Measurements from ENCODE around the gene SEMA3D. TPM values are rescaled to one million over a fixed set of nuclear protein-coding genes. Genes with fewer than 3 reads are reported as not detected.
A peak's percentile ranks its signal among the peaks of the same experiment; 100 is the strongest.

SEMA3D gene
- total RNA-seq, 4 donors from 2014 or later: 1.4 to 1.6 (median 1.5) TPM; not detected in 1

DNA sequence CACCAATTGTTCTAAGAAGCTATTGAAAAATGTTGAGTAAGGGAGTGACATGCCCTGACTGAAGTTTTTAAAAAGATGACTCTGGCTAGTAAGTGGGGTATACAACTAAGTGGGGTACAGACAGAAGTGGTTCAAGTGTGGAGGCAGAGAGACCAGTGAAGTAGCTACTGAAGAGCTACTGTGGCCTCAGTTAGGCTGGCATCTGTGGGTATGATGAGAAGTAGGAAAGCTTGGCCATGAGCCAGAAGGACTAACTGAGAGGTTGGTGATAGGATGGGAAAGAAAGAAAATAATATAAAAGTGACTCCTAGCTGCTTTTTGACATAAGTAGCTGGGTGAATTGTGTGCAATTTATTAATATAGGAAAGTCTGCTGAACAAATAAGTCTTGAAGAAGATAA is 176.6 kb downstream of the SEMA3D start:
- intact Hi-C loops (cut with DNase I; ENCODE audit: low total_unique reads): no loop called here
- Histone ChIP-seq H3K4me3 (no peak overlapping the region), H3K27ac (no peak overlapping the region), H3K36me3 (no peaks in the 10 kb centered on the region), H3K9me3 (no peaks in the 10 kb centered on the region), H3K27me3 (no peaks in the 10 kb centered on the region), H3K4me1 (no peaks in the 10 kb centered on the region)
- TF ChIP-seq, protein P1, sequence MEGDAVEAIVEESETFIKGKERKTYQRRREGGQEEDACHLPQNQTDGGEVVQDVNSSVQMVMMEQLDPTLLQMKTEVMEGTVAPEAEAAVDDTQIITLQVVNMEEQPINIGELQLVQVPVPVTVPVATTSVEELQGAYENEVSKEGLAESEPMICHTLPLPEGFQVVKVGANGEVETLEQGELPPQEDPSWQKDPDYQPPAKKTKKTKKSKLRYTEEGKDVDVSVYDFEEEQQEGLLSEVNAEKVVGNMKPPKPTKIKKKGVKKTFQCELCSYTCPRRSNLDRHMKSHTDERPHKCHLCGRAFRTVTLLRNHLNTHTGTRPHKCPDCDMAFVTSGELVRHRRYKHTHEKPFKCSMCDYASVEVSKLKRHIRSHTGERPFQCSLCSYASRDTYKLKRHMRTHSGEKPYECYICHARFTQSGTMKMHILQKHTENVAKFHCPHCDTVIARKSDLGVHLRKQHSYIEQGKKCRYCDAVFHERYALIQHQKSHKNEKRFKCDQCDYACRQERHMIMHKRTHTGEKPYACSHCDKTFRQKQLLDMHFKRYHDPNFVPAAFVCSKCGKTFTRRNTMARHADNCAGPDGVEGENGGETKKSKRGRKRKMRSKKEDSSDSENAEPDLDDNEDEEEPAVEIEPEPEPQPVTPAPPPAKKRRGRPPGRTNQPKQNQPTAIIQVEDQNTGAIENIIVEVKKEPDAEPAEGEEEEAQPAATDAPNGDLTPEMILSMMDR (IDR thresholded peaks at IDR 0.05): no peak
- TF ChIP-seq POLR2A (IDR thresholded peaks at IDR 0.05): no peak
- DNase-seq: no peak
- in situ Hi-C loops (cut with MboI; ENCODE audit: low pct_ligation_motif_present in 1 of 4, low pct_unique_long_range_greater_than_20kb in 1 of 4, low sequenced_read_pairs in 3 of 4): loop anchor here in 2 of 4 donors (25.0 kb wide), 1 partner anchor 823 kb away; the partner anchor contains the start of gene SEMA3A (in 2 of the 2)

DNA sequence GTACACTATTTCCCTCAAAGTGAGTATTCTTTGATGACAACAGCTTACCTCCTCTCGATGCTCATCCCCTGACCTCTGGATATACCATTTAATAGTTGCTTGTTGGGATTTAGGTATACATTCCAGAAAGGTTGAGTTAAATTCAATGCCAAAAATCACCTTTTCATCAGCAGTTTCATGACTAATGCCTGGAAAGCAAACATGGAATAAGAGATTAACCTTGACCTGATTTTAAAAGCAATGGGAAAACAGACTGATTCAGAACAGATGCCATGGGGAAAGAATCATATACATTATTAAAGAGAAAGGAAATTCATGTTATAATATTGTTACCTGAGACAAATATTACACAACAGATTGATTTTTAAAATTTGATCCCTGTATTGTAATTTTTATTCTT is 180.1 kb downstream of the SEMA3D start:
- no peak for TF ChIP-seq POLR2A (IDR thresholded peaks at IDR 0.05)
- TF ChIP-seq, protein P1 (IDR thresholded peaks at IDR 0.05): no peak
- WGBS, 2 donors (ENCODE audit: low coverage in 1 of 2): 81 to 100% methylated on average over 1 of the region's 1 CpG
- Histone ChIP-seq H3K36me3 (no peaks in the 10 kb centered on the region), H3K27ac (no peak overlapping the region), H3K4me1 (no peaks in the 10 kb centered on the region), H3K4me3 (no peak overlapping the region), H3K27me3 (no peaks in the 10 kb centered on the region), H3K9me3 (no peaks in the 10 kb centered on the region)
- intact Hi-C loops (cut with DNase I; ENCODE audit: low total_unique reads): no loop called here
- no peak for DNase-seq
- in situ Hi-C loops (cut with MboI; ENCODE audit: low pct_ligation_motif_present in 1 of 4, low pct_unique_long_range_greater_than_20kb in 1 of 4, low sequenced_read_pairs in 3 of 4): loop anchor here in 2 of 4 donors (25.0 kb wide), 1 partner anchor 819 kb away; the partner anchor contains the start of gene SEMA3A (in 2 of the 2)

DNA sequence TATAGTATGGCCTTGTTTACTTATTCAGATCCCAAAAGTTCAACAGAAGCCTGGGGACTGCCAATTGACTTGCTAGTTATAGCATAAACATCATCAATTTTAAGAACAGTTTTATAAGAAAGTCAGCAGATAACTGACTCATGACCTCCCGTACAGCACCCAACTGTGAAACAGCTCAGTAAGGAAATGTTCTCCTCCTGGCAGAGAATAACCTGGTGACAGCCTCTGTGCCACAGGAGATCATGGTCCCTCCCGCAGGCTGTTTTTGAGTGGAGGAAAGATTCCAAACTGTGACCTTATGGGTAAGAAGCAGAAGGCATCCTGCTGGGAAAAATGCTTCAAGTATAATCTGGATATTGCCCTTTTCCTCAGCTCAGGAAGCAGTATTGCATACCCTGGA is 182.5 kb downstream of the SEMA3D start:
- WGBS, 2 donors (ENCODE audit: low coverage in 1 of 2): 30 to 34% methylated on average over 2 of the region's 2 CpGs
- in situ Hi-C loops (cut with MboI; ENCODE audit: low pct_ligation_motif_present in 1 of 4, low pct_unique_long_range_greater_than_20kb in 1 of 4, low sequenced_read_pairs in 3 of 4): loop anchor here in 2 of 4 donors (25.0 kb wide), 1 partner anchor 817 kb away; the partner anchor contains the start of gene SEMA3A (in 2 of the 2)
- intact Hi-C loops (cut with DNase I; ENCODE audit: low total_unique reads): no loop called here
- Histone ChIP-seq H3K4me1 (no peaks in the 10 kb centered on the region), H3K9me3 (no peaks in the 10 kb centered on the region), H3K27me3 (no peaks in the 10 kb centered on the region), H3K27ac (peak overlapping the region in 2 of 4 donors; percentile 10 to 26), H3K36me3 (no peaks in the 10 kb centered on the region), H3K4me3 (no peak overlapping the region)
- DNase-seq: no peak
- TF ChIP-seq POLR2AphosphoS5 (IDR thresholded peaks at IDR 0.05): no peak
- TF ChIP-seq EP300 (IDR thresholded peaks at IDR 0.05; ENCODE audit: low read depth): no peak
- TF ChIP-seq POLR2A (IDR thresholded peaks at IDR 0.05): no peak
- TF ChIP-seq, protein P1 (IDR thresholded peaks at IDR 0.05): no peak

DNA sequence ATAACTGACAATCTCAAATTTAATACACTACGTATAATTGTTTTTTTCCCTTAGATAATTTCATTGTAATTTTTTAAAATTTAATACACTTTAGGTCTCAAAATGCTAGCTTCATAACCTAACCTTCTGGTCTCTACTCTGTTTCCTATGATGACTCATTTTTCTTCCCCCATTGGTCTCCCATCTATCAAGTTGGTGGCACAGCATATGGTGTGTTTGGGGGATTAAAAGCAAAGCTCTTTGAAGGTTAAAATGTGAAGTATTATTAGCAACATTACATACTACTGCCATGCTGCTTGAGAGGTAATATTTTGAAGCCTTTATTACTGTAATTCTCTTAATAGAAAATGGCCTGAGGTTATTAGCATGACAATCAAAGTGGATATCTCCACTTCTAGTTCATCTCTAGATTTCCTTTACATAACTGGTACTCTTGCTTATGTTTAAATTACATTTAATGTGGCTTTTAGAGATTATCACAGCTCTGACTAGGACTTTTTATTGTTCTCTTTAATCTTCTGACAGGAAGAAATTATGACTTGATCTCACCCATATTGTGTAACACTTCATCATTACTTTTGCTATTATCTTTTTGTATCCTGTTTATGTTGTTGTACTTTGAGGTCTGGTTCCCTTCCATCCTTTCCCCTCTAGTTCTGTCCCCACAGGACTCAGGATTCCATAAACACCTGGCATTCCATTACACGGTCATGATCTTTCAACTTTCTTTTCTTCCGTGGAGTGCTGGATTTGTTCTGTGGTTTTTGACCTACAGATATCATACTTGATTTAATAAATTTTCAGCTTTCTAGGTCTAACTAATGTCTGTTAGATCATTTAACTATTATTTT is 185.1 kb downstream of the SEMA3D start:
- WGBS, 2 donors (ENCODE audit: low coverage in 1 of 2): 78 to 84% methylated on average over 3 of the region's 3 CpGs
- no peak for TF ChIP-seq EP300 (IDR thresholded peaks at IDR 0.05; ENCODE audit: low read depth)
- TF ChIP-seq, protein P1 (IDR thresholded peaks at IDR 0.05): no peak
- no peak for TF ChIP-seq POLR2AphosphoS5 (IDR thresholded peaks at IDR 0.05)
- no peak for TF ChIP-seq POLR2A (IDR thresholded peaks at IDR 0.05)
- Histone ChIP-seq H3K27me3 (no peaks in the 10 kb centered on the region), H3K36me3 (no peaks in the 10 kb centered on the region), H3K27ac (peak overlapping the region in 1 of 4 donors; percentile 18), H3K9me3 (no peaks in the 10 kb centered on the region), H3K4me1 (no peaks in the 10 kb centered on the region), H3K4me3 (no peak overlapping the region)
- intact Hi-C loops (cut with DNase I; ENCODE audit: low total_unique reads) (no loop called here), in situ Hi-C loops (cut with MboI; ENCODE audit: low pct_ligation_motif_present in 1 of 4, low pct_unique_long_range_greater_than_20kb in 1 of 4, low sequenced_read_pairs in 3 of 4) (loop anchor here in 2 of 4 donors (25.0 kb wide), 1 partner anchor 814 kb away; the partner anchor contains the start of gene SEMA3A (in 2 of the 2))
- DNase-seq: no peak

All from transverse colon (tissue), 4 donors.